Neutrophil (primary cell): ENCODE results near the gene KCNC3.

ENCODE experiments used
- H3K27ac ChIP-seq: fragments of 200-600 bp; sonication (generic); 2 replicates; pipeline ENCODE4 v1.5.1; 2016; ENCODE audit warnings: mild to moderate bottlenecking, moderate library complexity
- H3K27me3 ChIP-seq: fragments of 200-600 bp; sonication (generic); 2 replicates; pipeline ENCODE4 v1.6.0; 2016; ENCODE audit warnings: mild to moderate bottlenecking
- H3K36me3 ChIP-seq: fragments of 200-600 bp; sonication (generic); 2 replicates; pipeline ENCODE4 v1.5.1; 2017
- H3K4me1 ChIP-seq, 2 experiments: fragments of 200-600 bp in 1 of 2; sonication (generic) in 1 of 2; 1 replicate in 1 of 2; 2 replicates in 1 of 2; pipeline versions ENCODE4 v1.5.1 to v1.6.1; 2013 to 2016; ENCODE audit warnings: low read depth in 1 of 2, low read length in 1 of 2, mild to moderate bottlenecking in 1 of 2, moderate library complexity in 1 of 2; ENCODE audit not compliant: control insufficient read depth in 1 of 2, insufficient read depth in 1 of 2
- H3K4me3 ChIP-seq, 2 experiments: fragments of 200-600 bp in 1 of 2; sonication (generic) in 1 of 2; 1 replicate in 1 of 2; 2 replicates in 1 of 2; pipeline ENCODE4 v1.5.1; 2013 to 2016; ENCODE audit warnings: low read depth in 1 of 2, low read length in 1 of 2, mild to moderate bottlenecking in 1 of 2, moderate library complexity in 1 of 2
- H3K9me3 ChIP-seq: fragments of 200-600 bp; sonication (generic); 2 replicates; pipeline ENCODE4 v1.5.1; 2016
- CTCF ChIP-seq: fragments of 200-600 bp; sonication (generic); IDR thresholded peaks from 2 replicates; pipeline ENCODE4 v1.5.1; 2016; ENCODE audit warnings: antibody characterized with exemption

Gene KCNC3

GRCh38 chr19:50301607-50301971 lies 27.6 kb downstream of the KCNC3 start:
- Histone ChIP-seq H3K4me3 (no peak overlapping the region), H3K27me3 (peaks cover 8% of the 10 kb centered on the region), H3K9me3 (no peaks in the 10 kb centered on the region), H3K36me3 (no peaks in the 10 kb centered on the region), H3K27ac (no peak overlapping the region), H3K4me1 (no peaks in the 10 kb centered on the region)
- TF ChIP-seq CTCF, result no peak

GRCh38 chr19:50300814-50301606 lies 28.2 kb downstream of the KCNC3 start:
- Histone ChIP-seq H3K4me1 (no peaks in the 10 kb centered on the region), H3K9me3 (no peaks in the 10 kb centered on the region), H3K36me3 (no peaks in the 10 kb centered on the region), H3K27me3 (peaks cover 8% of the 10 kb centered on the region), H3K4me3 (no peak overlapping the region), H3K27ac (no peak overlapping the region)
- TF ChIP-seq CTCF, result no peak

GRCh38 chr19:50300051-50300450 lies 29.1 kb downstream of the KCNC3 start:
- no peak for TF ChIP-seq CTCF
- Histone ChIP-seq H3K27me3 (peaks cover 8% of the 10 kb centered on the region), H3K9me3 (no peaks in the 10 kb centered on the region), H3K4me3 (no peak overlapping the region), H3K27ac (no peak overlapping the region), H3K36me3 (no peaks in the 10 kb centered on the region), H3K4me1 (no peaks in the 10 kb centered on the region)

GRCh38 chr19:50293263-50294004 lies 35.7 kb downstream of the KCNC3 start:
- Histone ChIP-seq H3K4me3 (no peak overlapping the region), H3K27ac (no peak overlapping the region), H3K27me3 (no peaks in the 10 kb centered on the region), H3K9me3 (no peaks in the 10 kb centered on the region), H3K4me1 (no peaks in the 10 kb centered on the region), H3K36me3 (no peaks in the 10 kb centered on the region)
- TF ChIP-seq CTCF, result no peak

GRCh38 chr19:50292216-50292827 lies 36.9 kb downstream of the KCNC3 start:
- H3K9me3 ChIP-seq, result no peaks in the 10 kb centered on the region
- no peaks in the 10 kb centered on the region for H3K27me3 ChIP-seq
- no peaks in the 10 kb centered on the region for H3K36me3 ChIP-seq
- no peaks in the 10 kb centered on the region for H3K4me1 ChIP-seq
- no peak overlapping the region for H3K4me3 ChIP-seq
- no peak for TF ChIP-seq CTCF
- H3K27ac ChIP-seq, result no peak overlapping the region
